PC-3 (cell line): Measurements from ENCODE around the gene ESPNL. TPM values are rescaled to one million over a fixed set of nuclear protein-coding genes. Genes with fewer than 3 reads are reported as not detected.

Experiments used
- ATAC-seq: fragments of 200-7000 bp; cut with Tn5 transposase; 2 replicates; pipeline ENCODE4 v1.9.1; 2020; ENCODE audit warnings: mild to moderate bottlenecking, moderate library complexity
- BruUV-seq: library from RNA; stranded (reverse); fragments of 400-500 nt; replicated peaks from 2 replicates; lab custom pipeline; 2021; lab: Mats Ljungman, UMichigan
- CTCF ChIA-PET: fragments of 300-600 bp; sonication (Branson Sonifier 250); formaldehyde crosslinking; loops from one replicate; lab custom pipeline; 2022; ENCODE audit warnings: antibody characterized with exemption; lab: Charles Lee
- POLR2A ChIA-PET: fragments of 300-600 bp; sonication (Branson Sonifier 250); formaldehyde crosslinking; loops from one replicate; lab custom pipeline; 2022; ENCODE audit warnings: antibody characterized with exemption; ENCODE audit not compliant: unreplicated experiment; lab: Charles Lee
- DNase-seq: peaks from one replicate; pipeline ENCODE4 v3.0.0-alpha.2; 2015
- H2AFZ ChIP-seq: fragments of 300-600 bp; sonication (generic); 2 replicates; pipeline ENCODE4 v1.6.0; 2016; ENCODE audit warnings: antibody characterized with exemption, low read length
- H3F3A ChIP-seq: fragments of 300-600 bp; sonication (generic); one replicate; pipeline ENCODE4 v1.6.0; 2017; ENCODE audit warnings: antibody characterized with exemption, low read length, control low read depth, mild to moderate bottlenecking; ENCODE audit not compliant: unreplicated experiment
- H3K27ac ChIP-seq: fragments of 300-600 bp; sonication (generic); 2 replicates; pipeline ENCODE4 v1.5.1; 2016; ENCODE audit warnings: mild to moderate bottlenecking, low read length
- H3K27me3 ChIP-seq: fragments of 300-600 bp; sonication (generic); 2 replicates; pipeline ENCODE4 v1.6.1; 2016; ENCODE audit warnings: low read length, mixed read lengths
- H3K36me3 ChIP-seq: fragments of 300-600 bp; sonication (generic); 2 replicates; pipeline ENCODE4 v1.6.1; 2016; ENCODE audit warnings: low read depth, mixed run types, low read length, mixed read lengths
- H3K4me1 ChIP-seq: fragments of 300-600 bp; sonication (generic); 2 replicates; pipeline ENCODE4 v1.5.1; 2016; ENCODE audit warnings: low read length; ENCODE audit not compliant: insufficient read depth
- H3K4me2 ChIP-seq: fragments of 300-600 bp; sonication (generic); 2 replicates; pipeline ENCODE4 v1.6.0; 2016; ENCODE audit warnings: low read length
- H3K4me3 ChIP-seq: fragments of 300-600 bp; sonication (generic); 2 replicates; pipeline ENCODE4 v1.5.1; 2016; ENCODE audit warnings: mild to moderate bottlenecking, low read length, mixed read lengths
- H3K79me2 ChIP-seq: fragments of 300-600 bp; sonication (generic); 2 replicates; pipeline ENCODE4 v1.6.1; 2017; ENCODE audit warnings: low read length, mixed read lengths
- H3K9ac ChIP-seq: fragments of 300-600 bp; sonication (generic); 2 replicates; pipeline ENCODE4 v1.6.0; 2016; ENCODE audit warnings: mild to moderate bottlenecking, low read length
- H3K9me2 ChIP-seq: fragments of 300-600 bp; sonication (generic); replicated peaks from 2 replicates; pipeline ENCODE4 v1.6.1; 2016; ENCODE audit warnings: mixed run types, low read length, mixed read lengths
- H3K9me3 ChIP-seq: fragments of 300-600 bp; sonication (generic); 2 replicates; pipeline ENCODE4 v1.6.1; 2016; ENCODE audit warnings: low read length, mixed read lengths
- H4K20me1 ChIP-seq: fragments of 300-600 bp; sonication (generic); 2 replicates; pipeline ENCODE4 v1.6.1; 2016; ENCODE audit warnings: low read length, mixed read lengths
- EZH2 ChIP-seq: fragments of 300-600 bp; sonication (generic); IDR thresholded peaks from one replicate; pipeline ENCODE4 v1.6.1; 2017; ENCODE audit warnings: antibody characterized with exemption, mild to moderate bottlenecking, low read length; ENCODE audit not compliant: unreplicated experiment
- EZH2phosphoT487 ChIP-seq: fragments of 300-600 bp; sonication (generic); IDR thresholded peaks from 2 replicates; pipeline ENCODE4 v1.6.1; 2018; ENCODE audit warnings: mild to moderate bottlenecking, antibody characterized with exemption, low read length, borderline replicate concordance
- intact Hi-C: fragments of 100-400 bp; cut with micrococcal nuclease; formaldehyde crosslinking; loops from 2 replicates; pipeline ENCODE4 v1.9.0; 2023
- total RNA-seq: library from RNA; depleted of rRNA; stranded (reverse); fragments of >200 nt; gene quantifications from 2 replicates; pipeline ENCODE4 v1.2.3, GENCODE V29; 2014
- TF ChIP-seq, protein P1 (sequence below): fragments of 300-600 bp; sonication (generic); conservative IDR thresholded peaks from 2 replicates; pipeline ENCODE4 v1.5.1; 2017; ENCODE audit warnings: antibody characterized with exemption, low read depth, mild to moderate bottlenecking, low read length

Gene ESPNL
- total RNA-seq, 1 experiment from 2014 or later, result not detected

DNA sequence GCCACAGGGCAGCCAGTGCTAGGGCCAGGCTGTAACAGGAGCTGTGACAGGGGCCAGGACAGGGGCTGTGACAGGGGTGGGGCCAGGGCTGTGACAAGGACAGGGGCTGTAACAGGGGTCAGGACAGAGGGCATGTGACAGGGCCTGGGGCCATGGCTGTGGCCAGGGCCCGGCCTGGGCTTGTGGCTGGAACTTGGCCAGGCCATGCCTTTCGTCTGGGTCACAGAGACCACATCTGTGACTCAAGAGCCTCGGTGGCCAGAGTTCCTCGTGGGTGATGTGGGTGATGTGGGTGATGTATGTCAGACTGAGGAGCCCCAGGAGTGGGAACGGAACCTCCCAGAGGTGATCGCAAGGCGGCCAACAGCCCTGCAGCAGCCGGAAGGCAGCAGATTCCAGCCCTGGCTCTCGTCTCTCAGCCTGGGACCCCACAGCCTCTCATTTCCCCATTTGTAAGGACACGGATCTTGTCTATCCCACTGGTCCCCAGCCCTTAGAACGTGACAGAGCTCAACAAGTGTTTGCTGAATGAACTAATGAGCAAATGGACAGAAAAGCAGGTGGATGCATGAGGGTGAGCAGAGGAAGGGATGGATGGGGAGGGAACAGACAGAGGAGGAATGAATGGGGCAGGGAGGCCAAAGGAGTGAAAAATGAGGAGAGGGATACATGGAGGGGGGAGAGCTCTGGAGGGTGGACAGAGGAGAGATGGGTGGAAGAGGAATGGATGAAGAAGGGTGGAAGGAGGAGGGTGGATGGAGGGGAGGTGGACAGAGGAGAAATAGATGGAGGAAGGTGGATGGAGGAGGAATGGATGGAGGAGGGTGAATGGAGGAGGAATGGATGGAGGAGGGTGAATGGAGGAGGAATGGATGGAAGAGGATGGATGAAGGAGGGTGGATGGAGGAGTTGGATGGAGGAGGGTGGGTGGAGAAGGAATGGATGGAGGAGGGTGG lies 17.3 kb downstream of the ESPNL start:
- DNase-seq, result peak; percentile 51
- Histone ChIP-seq H3K27ac (no peak overlapping the region), H3K79me2 (no peaks in the 10 kb centered on the region), H4K20me1 (no peaks in the 10 kb centered on the region), H3K9me3 (no peaks in the 10 kb centered on the region), H3K4me3 (no peak overlapping the region), H3F3A (no peaks in the 10 kb centered on the region), H3K36me3 (no peaks in the 10 kb centered on the region), H3K4me2 (no peak overlapping the region), H3K9me2 (no peaks in the 10 kb centered on the region), H3K27me3 (no peaks in the 10 kb centered on the region), H2AFZ (no peak overlapping the region), H3K4me1 (no peaks in the 10 kb centered on the region; the same call in 1 of the 2 replicates), H3K9ac (no peak overlapping the region)
- TF ChIP-seq, protein P1, sequence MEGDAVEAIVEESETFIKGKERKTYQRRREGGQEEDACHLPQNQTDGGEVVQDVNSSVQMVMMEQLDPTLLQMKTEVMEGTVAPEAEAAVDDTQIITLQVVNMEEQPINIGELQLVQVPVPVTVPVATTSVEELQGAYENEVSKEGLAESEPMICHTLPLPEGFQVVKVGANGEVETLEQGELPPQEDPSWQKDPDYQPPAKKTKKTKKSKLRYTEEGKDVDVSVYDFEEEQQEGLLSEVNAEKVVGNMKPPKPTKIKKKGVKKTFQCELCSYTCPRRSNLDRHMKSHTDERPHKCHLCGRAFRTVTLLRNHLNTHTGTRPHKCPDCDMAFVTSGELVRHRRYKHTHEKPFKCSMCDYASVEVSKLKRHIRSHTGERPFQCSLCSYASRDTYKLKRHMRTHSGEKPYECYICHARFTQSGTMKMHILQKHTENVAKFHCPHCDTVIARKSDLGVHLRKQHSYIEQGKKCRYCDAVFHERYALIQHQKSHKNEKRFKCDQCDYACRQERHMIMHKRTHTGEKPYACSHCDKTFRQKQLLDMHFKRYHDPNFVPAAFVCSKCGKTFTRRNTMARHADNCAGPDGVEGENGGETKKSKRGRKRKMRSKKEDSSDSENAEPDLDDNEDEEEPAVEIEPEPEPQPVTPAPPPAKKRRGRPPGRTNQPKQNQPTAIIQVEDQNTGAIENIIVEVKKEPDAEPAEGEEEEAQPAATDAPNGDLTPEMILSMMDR, result no peak
- intact Hi-C loops, result no loop called here
- CTCF ChIA-PET, result no interaction called here
- BruUV-seq, result no TSS peak
- POLR2A ChIA-PET, result no interaction called here
- peak; percentile 45 for ATAC-seq

DNA sequence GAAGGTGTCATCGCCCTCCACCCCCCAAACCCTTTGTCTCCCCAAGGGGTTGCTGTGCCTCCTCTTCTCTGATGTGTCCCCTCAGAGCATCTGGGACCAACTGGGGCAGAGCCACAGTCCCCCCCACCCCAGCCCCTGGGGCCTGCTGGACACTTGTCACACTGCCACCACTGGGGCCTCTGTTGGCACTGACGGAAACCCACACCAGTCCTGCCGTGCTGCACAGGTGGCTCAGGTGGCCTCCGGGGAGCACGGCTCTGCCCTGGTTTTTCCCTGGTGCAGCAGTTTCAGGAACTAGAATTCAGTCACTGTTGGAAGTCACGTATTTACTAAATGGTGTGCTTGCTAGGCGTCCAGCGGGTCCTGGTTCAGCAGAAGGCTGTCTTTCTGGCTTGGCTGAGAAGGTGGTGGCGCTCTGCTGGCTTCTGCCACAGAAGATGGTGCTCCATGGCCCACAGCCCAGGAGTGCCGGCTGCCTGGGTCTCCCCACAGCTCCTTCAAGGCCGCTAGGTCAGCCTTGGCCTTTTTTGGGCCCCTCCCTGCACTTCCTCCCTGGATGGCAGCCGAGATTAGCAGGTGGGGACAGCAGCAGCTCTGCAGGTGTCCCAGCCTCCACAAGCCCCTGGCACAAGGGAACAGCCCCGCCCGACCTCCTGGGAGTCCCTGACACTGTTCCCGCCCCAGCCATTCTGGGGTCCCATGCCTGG lies 19.8 kb downstream of the ESPNL start:
- ATAC-seq (no peak), DNase-seq (no peak)
- no peak overlapping the region for H2AFZ ChIP-seq
- intact Hi-C loops, result no loop called here
- no peaks in the 10 kb centered on the region for H3K9me3 ChIP-seq
- no peak overlapping the region for H3K27ac ChIP-seq
- CTCF ChIA-PET, result no interaction called here
- TF ChIP-seq EZH2phosphoT487 (no peak), EZH2 (no peak)
- TF ChIP-seq, protein P1, result no peak
- no peaks in the 10 kb centered on the region; the same call in 1 of the 2 replicates for H3K4me1 ChIP-seq
- no peaks in the 10 kb centered on the region for H4K20me1 ChIP-seq
- H3K27me3 ChIP-seq, result no peaks in the 10 kb centered on the region
- POLR2A ChIA-PET, result no interaction called here
- no peak overlapping the region for H3K4me2 ChIP-seq
- no peak overlapping the region for H3K4me3 ChIP-seq
- no peak overlapping the region for H3K9ac ChIP-seq
- H3K9me2 ChIP-seq, result no peaks in the 10 kb centered on the region
- H3K36me3 ChIP-seq, result no peaks in the 10 kb centered on the region
- no peaks in the 10 kb centered on the region for H3K79me2 ChIP-seq
- no peaks in the 10 kb centered on the region for H3F3A ChIP-seq
- BruUV-seq, result no TSS peak
